Progenitor cell of endocrine pancreas (in vitro differentiated cells): ENCODE measurements around the gene MED8. TPM values are rescaled to one million over a fixed set of nuclear protein-coding genes. Genes with fewer than 3 reads are reported as not detected.
"Not testable (repeated sequence)": the region's sequence is repeated elsewhere in the genome, so short reads cannot be mapped to it uniquely, and the experiment has no call there.

Experiments
- DNase-seq: peaks from one replicate; pipeline ENCODE4 v3.0.0; 2021; ENCODE audit warnings: low spot score; ENCODE audit not compliant: unreplicated experiment
- H3K27ac Mint-ChIP-seq: 2 replicates; pipeline ENCODE4 v1.8.0; 2021; ENCODE audit warnings: mild to moderate bottlenecking, moderate library complexity, mixed read lengths
- H3K27me3 Mint-ChIP-seq: 2 replicates; pipeline ENCODE4 v1.8.0; 2021; ENCODE audit warnings: mixed read lengths
- H3K36me3 Mint-ChIP-seq: 2 replicates; pipeline ENCODE4 v1.8.0; 2022; ENCODE audit warnings: mixed read lengths; ENCODE audit not compliant: insufficient read depth
- H3K4me1 Mint-ChIP-seq: 2 replicates; pipeline ENCODE4 v1.8.0; 2021; ENCODE audit warnings: low read depth, mixed read lengths
- H3K4me3 Mint-ChIP-seq: 2 replicates; pipeline ENCODE4 v1.8.0; 2021; ENCODE audit warnings: low read depth, mild to moderate bottlenecking, moderate library complexity, mixed read lengths
- H3K9me3 Mint-ChIP-seq: 2 replicates; pipeline ENCODE4 v1.8.0; 2021; ENCODE audit warnings: low read depth, mixed read lengths
- total RNA-seq: library from RNA; stranded (reverse); gene quantifications from 2 replicates; pipeline ENCODE4 v1.2.1, GENCODE V29; 2021
- TF ChIP-seq, protein P1 (sequence below): fragments of 200-600 bp; sonication (generic); IDR thresholded peaks from one replicate; pipeline ENCODE4 v1.5.0; 2021; ENCODE audit warnings: antibody characterized with exemption, mild to moderate bottlenecking; ENCODE audit not compliant: unreplicated experiment

MED8 gene
- total RNA-seq, 1 donor from 2014 or later = 30.2 TPM

GRCh38 chr1:43402089-43402865 is 12.7 kb upstream of the MED8 start:
- no peak overlapping the region for H3K4me3 Mint-ChIP-seq
- TF ChIP-seq, protein P1, sequence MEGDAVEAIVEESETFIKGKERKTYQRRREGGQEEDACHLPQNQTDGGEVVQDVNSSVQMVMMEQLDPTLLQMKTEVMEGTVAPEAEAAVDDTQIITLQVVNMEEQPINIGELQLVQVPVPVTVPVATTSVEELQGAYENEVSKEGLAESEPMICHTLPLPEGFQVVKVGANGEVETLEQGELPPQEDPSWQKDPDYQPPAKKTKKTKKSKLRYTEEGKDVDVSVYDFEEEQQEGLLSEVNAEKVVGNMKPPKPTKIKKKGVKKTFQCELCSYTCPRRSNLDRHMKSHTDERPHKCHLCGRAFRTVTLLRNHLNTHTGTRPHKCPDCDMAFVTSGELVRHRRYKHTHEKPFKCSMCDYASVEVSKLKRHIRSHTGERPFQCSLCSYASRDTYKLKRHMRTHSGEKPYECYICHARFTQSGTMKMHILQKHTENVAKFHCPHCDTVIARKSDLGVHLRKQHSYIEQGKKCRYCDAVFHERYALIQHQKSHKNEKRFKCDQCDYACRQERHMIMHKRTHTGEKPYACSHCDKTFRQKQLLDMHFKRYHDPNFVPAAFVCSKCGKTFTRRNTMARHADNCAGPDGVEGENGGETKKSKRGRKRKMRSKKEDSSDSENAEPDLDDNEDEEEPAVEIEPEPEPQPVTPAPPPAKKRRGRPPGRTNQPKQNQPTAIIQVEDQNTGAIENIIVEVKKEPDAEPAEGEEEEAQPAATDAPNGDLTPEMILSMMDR = no peak
- DNase-seq = no peak
- H3K9me3 Mint-ChIP-seq = no peaks in the 10 kb centered on the region
- H3K27me3 Mint-ChIP-seq = no peaks in the 10 kb centered on the region
- peaks cover 3% of the 10 kb centered on the region for H3K4me1 Mint-ChIP-seq
- H3K36me3 Mint-ChIP-seq = peaks cover 13% of the 10 kb centered on the region
- peak overlapping the region; percentile 6 for H3K27ac Mint-ChIP-seq

- not testable (repeated sequence) for H3K4me3 Mint-ChIP-seq, DNase-seq, H3K9me3 Mint-ChIP-seq, H3K4me1 Mint-ChIP-seq, H3K27ac Mint-ChIP-seq, H3K27me3 Mint-ChIP-seq
- H3K36me3 Mint-ChIP-seq = peaks cover 13% of the 10 kb centered on the region
These were observed 10.8 kb upstream of the MED8 start for GRCh38 chr1:43400441-43400840.

GRCh38 chr1:43398227-43398626 is 8.6 kb upstream of the MED8 start:
- Mint-ChIP-seq H3K27ac (no peak overlapping the region), H3K9me3 (no peaks in the 10 kb centered on the region), H3K27me3 (no peaks in the 10 kb centered on the region), H3K4me3 (no peak overlapping the region), H3K36me3 (peaks cover 7% of the 10 kb centered on the region), H3K4me1 (peaks cover 3% of the 10 kb centered on the region)
- TF ChIP-seq, protein P1 = no peak
- DNase-seq = no peak

- Mint-ChIP-seq H3K27me3 (no peaks in the 10 kb centered on the region), H3K36me3 (peaks cover 7% of the 10 kb centered on the region), H3K4me1 (no peaks in the 10 kb centered on the region), H3K4me3 (no peak overlapping the region), H3K27ac (no peak overlapping the region), H3K9me3 (no peaks in the 10 kb centered on the region)
- TF ChIP-seq, protein P1 = no peak
- no peak for DNase-seq
These were observed 6.5 kb upstream of the MED8 start for GRCh38 chr1:43396059-43396458.

DNA sequence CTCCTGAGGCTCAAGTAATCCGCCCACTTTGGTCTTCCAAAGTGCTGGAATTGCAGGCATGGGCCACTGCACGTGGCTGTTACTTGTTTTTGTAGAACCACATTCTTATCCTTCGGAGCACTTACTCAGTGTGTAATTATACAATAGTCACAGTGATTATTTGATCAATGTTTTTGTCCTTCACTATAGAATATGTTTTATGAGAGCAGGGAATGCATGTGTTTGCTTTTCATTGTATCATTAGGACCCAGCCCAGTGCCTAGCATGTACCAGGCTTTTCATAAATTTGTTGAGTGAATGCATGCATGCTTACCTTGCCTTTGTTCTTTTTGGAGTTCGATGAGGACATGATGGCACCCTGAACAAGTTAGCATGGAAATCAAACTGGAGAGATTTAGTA is 5.9 kb upstream of the MED8 start:
- Mint-ChIP-seq H3K36me3 (peaks cover 7% of the 10 kb centered on the region), H3K27ac (no peak overlapping the region), H3K4me1 (peaks cover 1% of the 10 kb centered on the region), H3K27me3 (no peaks in the 10 kb centered on the region), H3K4me3 (no peak overlapping the region), H3K9me3 (no peaks in the 10 kb centered on the region)
- TF ChIP-seq, protein P1 = no peak
- no peak for DNase-seq

DNA sequence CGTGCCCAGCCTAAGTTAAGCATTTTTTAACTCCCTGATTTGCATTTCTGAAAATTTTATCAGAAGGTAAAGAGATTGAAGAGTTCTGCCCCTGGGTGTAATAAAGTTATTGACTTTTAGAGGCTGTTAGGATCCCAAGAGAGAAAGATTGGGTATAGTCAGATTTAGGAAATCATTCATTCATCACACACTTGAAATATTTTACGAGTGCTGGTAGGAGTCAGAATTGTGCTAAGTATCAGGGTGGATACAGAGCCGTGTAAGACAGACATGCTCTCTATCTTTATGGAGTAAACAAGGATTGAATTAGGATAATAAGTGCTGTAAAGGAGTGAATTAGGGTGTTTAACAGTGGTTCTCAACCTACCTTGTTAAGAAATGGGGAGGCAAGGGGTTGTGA is 3.1 kb upstream of the MED8 start:
- Mint-ChIP-seq H3K27me3 (no peaks in the 10 kb centered on the region), H3K4me3 (no peak overlapping the region), H3K27ac (no peak overlapping the region), H3K4me1 (peaks cover 19% of the 10 kb centered on the region), H3K9me3 (no peaks in the 10 kb centered on the region), H3K36me3 (peaks cover 4% of the 10 kb centered on the region)
- TF ChIP-seq, protein P1 = no peak
- DNase-seq = no peak
